ENCODE results near the gene HOPX. TPM values are rescaled to one million over a fixed set of nuclear protein-coding genes. Genes with fewer than 3 reads are reported as not detected.

The HOPX gene
- total RNA-seq, 1 experiment from 2014 or later: not detected

- no peak for DNase-seq
- H4K5ac ChIP-seq (ENCODE audit: insufficient read length, low read depth, low read length): no peak overlapping the region
Observed at GRCh38 chr4:56655627-56656345, 25.3 kb downstream of the HOPX start.

More at GRCh38 chr4:56655627-56656345, 25.3 kb downstream of the HOPX start:
- Mint-ChIP-seq H3K9me3 (peaks cover 0 to 2% of the 10 kb centered on the region in 2 experiments; a peak in 1 of 5 replicates), H3K27me3 (ENCODE audit: low read depth) (peaks cover 93% of the 10 kb centered on the region), H3K4me3 (peak overlapping the region; percentile 82 to 98), H3K4me1 (peaks cover 13 to 28% of the 10 kb centered on the region in 2 experiments; a peak in 3 of 4 replicates), H3K36me3 (ENCODE audit: insufficient read depth in 1 of 3, low read depth in 3 of 3) (peaks cover 0 to 2% (median 1%) of the 10 kb centered on the region in 3 experiments; a peak in 3 of 7 replicates), H3K27ac (no peak overlapping the region)
- Histone ChIP-seq H4K20me1 (ENCODE audit: control insufficient read depth, insufficient read depth, insufficient read length) (no peaks in the 10 kb centered on the region), H4K91ac (ENCODE audit: insufficient read length, low read depth, low read length) (no peak overlapping the region), H3K79me2 (ENCODE audit: insufficient read depth, low read length) (no peaks in the 10 kb centered on the region), H3K23ac (ENCODE audit: insufficient read length, low read depth, low read length) (no peak overlapping the region), H3K27ac (ENCODE audit: insufficient read length, low read depth, low read length) (no peak overlapping the region), H2BK5ac (ENCODE audit: insufficient read length, low read length) (no peak overlapping the region), H3K79me1 (ENCODE audit: insufficient read depth, low read depth, low read length, poor library complexity, severe bottlenecking) (no peaks in the 10 kb centered on the region), H3K27me3 (ENCODE audit: insufficient read depth, low read length) (peaks cover 51% of the 10 kb centered on the region), H3K23me2 (ENCODE audit: insufficient read length, low read depth, low read length, poor library complexity, severe bottlenecking) (peaks cover 7% of the 10 kb centered on the region), H2AK5ac (ENCODE audit: insufficient read length, low read length) (no peak overlapping the region), H4K8ac (replicated peaks; ENCODE audit: insufficient read length, low read depth, low read length) (no peak overlapping the region), H3K9ac (ENCODE audit: extremely low read depth, insufficient read length, low read length) (no peak overlapping the region), H2BK12ac (ENCODE audit: insufficient read length, low read depth, low read length) (no peak overlapping the region), H2BK20ac (ENCODE audit: low read depth, low read length, poor library complexity, severe bottlenecking) (no peak overlapping the region), H3T11ph (ENCODE audit: low read length) (no peak overlapping the region), H3K18ac (ENCODE audit: insufficient read length, low read depth, low read length) (no peak overlapping the region), H3K14ac (ENCODE audit: insufficient read depth, low read length) (no peak overlapping the region; the same call in 1 of the 2 replicates), H3K9me3 (ENCODE audit: control insufficient read depth, low read depth, low read length) (no peaks in the 10 kb centered on the region), H2BK15ac (ENCODE audit: low read depth, low read length) (no peak overlapping the region), H2BK120ac (ENCODE audit: low read depth, low read length, poor library complexity, severe bottlenecking) (no peak overlapping the region), H3K56ac (ENCODE audit: insufficient read length, low read depth, low read length) (no peak overlapping the region), H2AFZ (ENCODE audit: low read length) (no peak overlapping the region), H3K4me2 (ENCODE audit: insufficient read depth, insufficient read length, low read length) (peak overlapping the region; percentile 78), H3K4ac (ENCODE audit: low read depth, low read length) (no peak overlapping the region), H3K4me1 (ENCODE audit: insufficient read depth, low read length) (no peaks in the 10 kb centered on the region; the same call in 1 of the 2 replicates)
- no CpG with 5 or more reads among the region's 79 CpGs for WGBS (ENCODE audit: extremely low coverage, insufficient read length, low lambda C conversion rate)
- TF ChIP-seq CTCF (conservative IDR thresholded peaks at IDR 0.05): no peak
